AG04450 (cell line): ENCODE results near the gene IGSF9B. TPM values are rescaled to one million over a fixed set of nuclear protein-coding genes. Genes with fewer than 3 reads are reported as not detected.

ENCODE experiments used
- CTCF ChIA-PET: fragments of 300-600, 350-600 bp; formaldehyde crosslinking; extraction: SDS; loops from one replicate; lab custom pipeline; 2022; ENCODE audit warnings: antibody characterized with exemption, inconsistent platforms; lab: Charles Lee
- POLR2A ChIA-PET: fragments of 350-600 bp; formaldehyde crosslinking; extraction: SDS; loops from one replicate; lab custom pipeline; 2021; ENCODE audit warnings: antibody characterized with exemption, inconsistent platforms; lab: Yijun Ruan, JAX
- DNase-seq: peaks from one replicate; pipeline ENCODE4 v3.0.0-alpha.2; 2011; ENCODE audit warnings: low read depth, low spot score
- H3K27ac ChIP-seq: one replicate; pipeline ENCODE4 v1.5.1; 2012; ENCODE audit warnings: low read depth, low read length, control low read depth
- H3K27me3 ChIP-seq: one replicate; pipeline ENCODE4 v1.6.0; 2012; ENCODE audit warnings: low read length; ENCODE audit not compliant: control insufficient read depth, insufficient read depth
- H3K4me3 ChIP-seq: 2 replicates; pipeline ENCODE4 v1.5.1; 2011; ENCODE audit warnings: mild to moderate bottlenecking, low read depth, low read length, control low read depth
- H3K9me3 ChIP-seq: 2 replicates; pipeline ENCODE4 v1.5.1; 2012; ENCODE audit warnings: low read length; ENCODE audit not compliant: control insufficient read depth, insufficient read depth
- polyA plus RNA-seq: library from polyadenylated mRNA; depleted of rRNA; stranded (reverse); fragments of >200 nt; gene quantifications from 2 replicates; pipeline ENCODE4 v1.2.3, GENCODE V29; 2011
- TF ChIP-seq, protein P1 (sequence below): IDR thresholded peaks from 2 replicates; pipeline ENCODE4 v1.5.1; 2011; ENCODE audit warnings: low read depth, low read length, control low read depth, inconsistent platforms

The IGSF9B gene
- polyA plus RNA-seq, 1 experiment: not detected

- Histone ChIP-seq H3K4me3 (no peak overlapping the region), H3K27ac (no peak overlapping the region), H3K27me3 (no peaks in the 10 kb centered on the region), H3K9me3 (peaks cover 48% of the 10 kb centered on the region)
- DNase-seq: no peak
- CTCF ChIA-PET: no interaction called here
- POLR2A ChIA-PET: no interaction called here
- TF ChIP-seq, protein P1, sequence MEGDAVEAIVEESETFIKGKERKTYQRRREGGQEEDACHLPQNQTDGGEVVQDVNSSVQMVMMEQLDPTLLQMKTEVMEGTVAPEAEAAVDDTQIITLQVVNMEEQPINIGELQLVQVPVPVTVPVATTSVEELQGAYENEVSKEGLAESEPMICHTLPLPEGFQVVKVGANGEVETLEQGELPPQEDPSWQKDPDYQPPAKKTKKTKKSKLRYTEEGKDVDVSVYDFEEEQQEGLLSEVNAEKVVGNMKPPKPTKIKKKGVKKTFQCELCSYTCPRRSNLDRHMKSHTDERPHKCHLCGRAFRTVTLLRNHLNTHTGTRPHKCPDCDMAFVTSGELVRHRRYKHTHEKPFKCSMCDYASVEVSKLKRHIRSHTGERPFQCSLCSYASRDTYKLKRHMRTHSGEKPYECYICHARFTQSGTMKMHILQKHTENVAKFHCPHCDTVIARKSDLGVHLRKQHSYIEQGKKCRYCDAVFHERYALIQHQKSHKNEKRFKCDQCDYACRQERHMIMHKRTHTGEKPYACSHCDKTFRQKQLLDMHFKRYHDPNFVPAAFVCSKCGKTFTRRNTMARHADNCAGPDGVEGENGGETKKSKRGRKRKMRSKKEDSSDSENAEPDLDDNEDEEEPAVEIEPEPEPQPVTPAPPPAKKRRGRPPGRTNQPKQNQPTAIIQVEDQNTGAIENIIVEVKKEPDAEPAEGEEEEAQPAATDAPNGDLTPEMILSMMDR: no peak
Observed at GRCh38 chr11:133892584-133893380, 64.0 kb downstream of the IGSF9B start.

GRCh38 chr11:133892126-133892525, 64.6 kb downstream of the IGSF9B start:
- no peaks in the 10 kb centered on the region for H3K27me3 ChIP-seq
- POLR2A ChIA-PET: no interaction called here
- no peak overlapping the region for H3K4me3 ChIP-seq
- peaks cover 49% of the 10 kb centered on the region for H3K9me3 ChIP-seq
- TF ChIP-seq, protein P1: no peak
- DNase-seq: no peak
- no peak overlapping the region for H3K27ac ChIP-seq
- CTCF ChIA-PET: no interaction called here

DNA sequence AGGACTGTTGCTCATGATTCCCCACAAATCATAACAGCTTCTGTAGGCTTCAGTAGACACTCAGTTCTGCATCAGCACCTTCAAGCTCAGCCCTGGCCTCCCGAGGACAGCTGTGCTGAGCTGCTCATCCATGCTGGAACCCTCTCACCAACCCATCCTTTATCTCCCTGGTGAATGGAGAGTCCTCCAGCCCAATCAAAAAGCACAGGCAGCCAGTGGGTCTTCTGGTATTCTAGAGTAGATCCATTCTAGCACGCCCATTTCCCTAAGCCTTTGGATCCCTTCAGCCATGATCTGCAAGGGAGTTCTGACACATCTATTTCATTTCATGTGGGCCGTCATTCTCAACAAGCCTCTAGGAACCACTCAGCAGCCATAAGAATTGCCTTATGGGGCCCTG, 66.9 kb downstream of the IGSF9B start:
- no peak overlapping the region for H3K4me3 ChIP-seq
- H3K27ac ChIP-seq: no peak overlapping the region
- peaks cover 45% of the 10 kb centered on the region for H3K9me3 ChIP-seq
- DNase-seq: no peak
- ChIA-PET CTCF (no interaction called here), POLR2A (no interaction called here)
- TF ChIP-seq, protein P1: no peak
- no peaks in the 10 kb centered on the region for H3K27me3 ChIP-seq

- Histone ChIP-seq H3K9me3 (peaks cover 42% of the 10 kb centered on the region), H3K27ac (no peak overlapping the region), H3K4me3 (no peak overlapping the region), H3K27me3 (no peaks in the 10 kb centered on the region)
- ChIA-PET CTCF (no interaction called here), POLR2A (no interaction called here)
- no peak for DNase-seq
- TF ChIP-seq, protein P1: no peak
Observed at GRCh38 chr11:133889188-133889587, 67.6 kb downstream of the IGSF9B start.

- CTCF ChIA-PET: no interaction called here
- Histone ChIP-seq H3K4me3 (no peak overlapping the region), H3K27ac (no peak overlapping the region), H3K27me3 (no peaks in the 10 kb centered on the region), H3K9me3 (peaks cover 29% of the 10 kb centered on the region)
- POLR2A ChIA-PET: no interaction called here
- TF ChIP-seq, protein P1: no peak
- no peak for DNase-seq
Observed at GRCh38 chr11:133887692-133888332, 69.0 kb downstream of the IGSF9B start.
